HCT116 (cell line): ENCODE data around the gene HS6ST1.

Experiments used
- EZH2 ChIP-seq: fragments of 200-600 bp; sonication (generic); IDR thresholded peaks from 2 replicates; pipeline ENCODE4 v1.6.1; 2017; ENCODE audit warnings: antibody characterized with exemption, mixed run types
- POLR2AphosphoS5 ChIP-seq: IDR thresholded peaks from 2 replicates; pipeline ENCODE4 v1.6.1; 2011; ENCODE audit warnings: mild to moderate bottlenecking, low read depth, low read length, moderate library complexity
- RAD21 ChIP-seq: IDR thresholded peaks from 2 replicates; pipeline ENCODE4 v1.6.1; 2012; ENCODE audit warnings: low read depth, mild to moderate bottlenecking
- SP1 ChIP-seq: IDR thresholded peaks from 2 replicates; pipeline ENCODE4 v1.6.1; 2012; ENCODE audit warnings: low read depth

GRCh38 chr2:128324008-128324896 lies 5.6 kb upstream of the HS6ST1 start:
- TF ChIP-seq EZH2, result no peak
- TF ChIP-seq POLR2AphosphoS5, result no peak
- TF ChIP-seq SP1, result no peak
- TF ChIP-seq RAD21, result no peak
